Retinal pigment epithelial cell (primary cell): ENCODE measurements around the gene CD72.
"Not testable (repeated sequence)": the region's sequence is repeated elsewhere in the genome, so short reads cannot be mapped to it uniquely, and the experiment has no call there.

Experiments
- DNase-seq: peaks from one replicate; pipeline ENCODE4 v3.0.0-alpha.2; 2010; ENCODE audit warnings: low read depth
- H3K4me3 ChIP-seq: 2 replicates; pipeline ENCODE4 v1.5.1; 2011; ENCODE audit warnings: mild to moderate bottlenecking, low read length, control low read depth, moderate library complexity
- CTCF ChIP-seq: conservative IDR thresholded peaks from 2 replicates; pipeline ENCODE4 v1.5.1; 2011; ENCODE audit warnings: low read depth, low read length, control low read depth, inconsistent platforms

CD72 gene

GRCh38 chr9:35618854-35619799, 914 bp upstream of the CD72 start:
- TF ChIP-seq CTCF = no peak
- H3K4me3 ChIP-seq = no peak overlapping the region

GRCh38 chr9:35617548-35617947, 665 bp downstream of the CD72 start:
- H3K4me3 ChIP-seq = peak overlapping the region; percentile 46
- TF ChIP-seq CTCF = no peak
- DNase-seq = no peak

More at GRCh38 chr9:35618854-35619799, 914 bp upstream of the CD72 start:
- no peak for DNase-seq

GRCh38 chr9:35616681-35617459, 1.3 kb downstream of the CD72 start:
- peak overlapping the region; percentile 46 for H3K4me3 ChIP-seq
- TF ChIP-seq CTCF = peak; percentile 14
- peak; percentile 11 for DNase-seq

- no peak for TF ChIP-seq CTCF
- H3K4me3 ChIP-seq = no peak overlapping the region
These were observed 2.1 kb downstream of the CD72 start for GRCh38 chr9:35615981-35616680.

GRCh38 chr9:35612843-35613242, 5.4 kb downstream of the CD72 start:
- H3K4me3 ChIP-seq = no peak overlapping the region
- no peak for DNase-seq
- TF ChIP-seq CTCF = no peak

More at GRCh38 chr9:35615981-35616680, 2.1 kb downstream of the CD72 start:
- DNase-seq = no peak

GRCh38 chr9:35612066-35612465, 6.1 kb downstream of the CD72 start:
- not testable (repeated sequence) for DNase-seq, H3K4me3 ChIP-seq

- TF ChIP-seq CTCF = peak; percentile 81
- DNase-seq = no peak
- no peak overlapping the region for H3K4me3 ChIP-seq
These were observed 6.9 kb downstream of the CD72 start for GRCh38 chr9:35611230-35611797.
